Measurements from ENCODE around the gene RPTOR.

- TF ChIP-seq, protein P1, sequence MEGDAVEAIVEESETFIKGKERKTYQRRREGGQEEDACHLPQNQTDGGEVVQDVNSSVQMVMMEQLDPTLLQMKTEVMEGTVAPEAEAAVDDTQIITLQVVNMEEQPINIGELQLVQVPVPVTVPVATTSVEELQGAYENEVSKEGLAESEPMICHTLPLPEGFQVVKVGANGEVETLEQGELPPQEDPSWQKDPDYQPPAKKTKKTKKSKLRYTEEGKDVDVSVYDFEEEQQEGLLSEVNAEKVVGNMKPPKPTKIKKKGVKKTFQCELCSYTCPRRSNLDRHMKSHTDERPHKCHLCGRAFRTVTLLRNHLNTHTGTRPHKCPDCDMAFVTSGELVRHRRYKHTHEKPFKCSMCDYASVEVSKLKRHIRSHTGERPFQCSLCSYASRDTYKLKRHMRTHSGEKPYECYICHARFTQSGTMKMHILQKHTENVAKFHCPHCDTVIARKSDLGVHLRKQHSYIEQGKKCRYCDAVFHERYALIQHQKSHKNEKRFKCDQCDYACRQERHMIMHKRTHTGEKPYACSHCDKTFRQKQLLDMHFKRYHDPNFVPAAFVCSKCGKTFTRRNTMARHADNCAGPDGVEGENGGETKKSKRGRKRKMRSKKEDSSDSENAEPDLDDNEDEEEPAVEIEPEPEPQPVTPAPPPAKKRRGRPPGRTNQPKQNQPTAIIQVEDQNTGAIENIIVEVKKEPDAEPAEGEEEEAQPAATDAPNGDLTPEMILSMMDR (IDR thresholded peaks at IDR 0.05; ENCODE audit: borderline replicate concordance, extremely low read depth, low read length, poor library complexity, severe bottlenecking) = no peak
- TF ChIP-seq EZH2 (IDR thresholded peaks at IDR 0.05; ENCODE audit: borderline replicate concordance, low read depth, low read length, severe bottlenecking) = no peak
Observed at GRCh38 chr17:80507965-80508364, 36.7 kb upstream of the RPTOR start.
